SKM-1 (cell line): ENCODE data around the gene GSPT1.
A peak's percentile ranks its signal among the peaks of the same experiment; 100 is the strongest.
"Not testable (repeated sequence)": the region's sequence is repeated elsewhere in the genome, so short reads cannot be mapped to it uniquely, and the experiment has no call there.

Experiments used
- DNase-seq: peaks from one replicate; lab custom pipeline; 2025; ENCODE audit not compliant: unreplicated experiment; lab: John Stamatoyannopoulos, UW

The GSPT1 gene

GRCh38 chr16:11862489-11862888 lies 53.3 kb downstream of the GSPT1 start:
- DNase-seq = no peak

GRCh38 chr16:11857161-11857560 lies 58.6 kb downstream of the GSPT1 start:
- DNase-seq = no peak

- DNase-seq = no peak
Observed at GRCh38 chr16:11852092-11852809, 63.5 kb downstream of the GSPT1 start.

- DNase-seq = peak; percentile 88
Observed at GRCh38 chr16:11851294-11852091, 64.3 kb downstream of the GSPT1 start, which contains the start of gene RSL1D1. Gene RSL1D1 (minus strand): TSS chr16:11851542. CDS start chr16:11851512, 30 bp downstream.

- no peak for DNase-seq
Observed at GRCh38 chr16:11848842-11849241, 66.9 kb downstream of the GSPT1 start.

GRCh38 chr16:11844499-11844898 lies 71.3 kb downstream of the GSPT1 start:
- DNase-seq = no peak

GRCh38 chr16:11843861-11844260 lies 71.9 kb downstream of the GSPT1 start:
- no peak for DNase-seq

GRCh38 chr16:11843206-11843605 lies 72.5 kb downstream of the GSPT1 start:
- no peak for DNase-seq

GRCh38 chr16:11841026-11841425 lies 74.7 kb downstream of the GSPT1 start:
- no peak for DNase-seq

GRCh38 chr16:11836650-11837244 lies 79.0 kb downstream of the GSPT1 start:
- no peak for DNase-seq

- no peak for DNase-seq
Observed at GRCh38 chr16:11835891-11836649, 79.7 kb downstream of the GSPT1 start.

GRCh38 chr16:11835309-11835708 lies 80.4 kb downstream of the GSPT1 start:
- DNase-seq = no peak

- peak; percentile 87 for DNase-seq
Observed at GRCh38 chr16:11833951-11834695, 81.6 kb downstream of the GSPT1 start.

- no peak for DNase-seq
Observed at GRCh38 chr16:11828696-11829095, 87.1 kb downstream of the GSPT1 start.

- not testable (repeated sequence) for DNase-seq
Observed at GRCh38 chr16:11825520-11826165, 90.1 kb downstream of the GSPT1 start.

GRCh38 chr16:11824362-11824761 lies 91.4 kb downstream of the GSPT1 start:
- DNase-seq = peak; percentile 86

- DNase-seq = peak; percentile 42
Observed at GRCh38 chr16:11823645-11824044, 92.1 kb downstream of the GSPT1 start.

- DNase-seq = peak; percentile 95
Observed at GRCh38 chr16:11819798-11820197, 96.0 kb downstream of the GSPT1 start.

- not testable (repeated sequence) for DNase-seq
Observed at GRCh38 chr16:11818970-11819369, 96.8 kb downstream of the GSPT1 start.
